HUES48 (cell line): ENCODE results near the gene DGKH.

ENCODE experiments used
- H3K27ac ChIP-seq: one replicate; pipeline ENCODE4 v1.7.0; 2013; ENCODE audit warnings: low read depth, low read length, inconsistent platforms
- H3K27me3 ChIP-seq: 2 replicates; pipeline ENCODE4 v1.6.1; 2013; ENCODE audit warnings: mild to moderate bottlenecking, low read length; ENCODE audit not compliant: control insufficient read depth, insufficient read depth
- H3K36me3 ChIP-seq: 2 replicates; pipeline ENCODE4 v1.6.1; 2013; ENCODE audit warnings: low read length; ENCODE audit not compliant: control insufficient read depth, insufficient read depth
- H3K4me1 ChIP-seq: 2 replicates; pipeline ENCODE4 v1.6.1; 2013; ENCODE audit warnings: mild to moderate bottlenecking, low read length; ENCODE audit not compliant: control insufficient read depth, insufficient read depth
- H3K4me3 ChIP-seq: 2 replicates; pipeline ENCODE4 v1.5.1; 2013; ENCODE audit warnings: mild to moderate bottlenecking, low read depth, low read length
- H3K9ac ChIP-seq: 2 replicates; pipeline ENCODE4 v1.6.1; 2013; ENCODE audit warnings: mild to moderate bottlenecking, low read depth, low read length, moderate library complexity
- H3K9me3 ChIP-seq: 2 replicates; pipeline ENCODE4 v1.6.1; 2013; ENCODE audit warnings: low read length; ENCODE audit not compliant: control insufficient read depth, insufficient read depth

DGKH gene

DNA sequence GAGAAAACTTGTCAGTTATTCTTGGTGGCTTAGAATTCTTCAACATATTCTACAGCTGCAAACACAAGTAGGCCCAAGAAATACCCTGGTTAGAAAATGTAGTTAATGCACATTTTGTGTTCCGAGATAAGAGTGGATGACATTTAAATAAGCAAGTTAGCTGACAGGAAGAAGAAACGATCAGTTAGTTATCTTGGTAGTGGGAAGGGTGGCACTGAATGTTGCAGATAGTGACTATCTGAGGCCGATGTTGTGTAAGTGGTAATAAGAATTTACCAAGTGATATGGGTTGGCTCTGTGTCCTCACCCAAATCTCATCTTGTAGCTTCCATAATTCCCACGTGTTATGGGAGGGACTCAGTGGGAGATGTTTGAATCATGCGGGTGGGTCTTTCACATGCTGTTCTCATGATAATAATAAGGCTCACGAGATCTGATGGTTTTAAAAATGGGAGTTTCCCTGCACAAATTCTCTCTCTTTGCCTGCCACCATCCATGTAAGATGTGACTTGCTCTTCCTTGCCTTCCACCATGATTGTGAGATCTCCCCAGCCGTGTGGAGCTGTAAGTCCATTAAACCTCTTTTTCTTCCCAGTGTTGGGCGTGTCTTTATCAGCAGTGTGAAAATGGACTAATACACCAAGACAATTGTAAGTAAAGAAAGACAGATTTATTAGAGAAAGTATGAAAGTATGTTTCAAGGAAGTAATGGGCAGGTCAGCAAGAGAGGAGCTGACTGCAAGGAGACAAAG, 212.6 kb downstream of the DGKH start:
- H3K9me3 ChIP-seq: no peaks in the 10 kb centered on the region
- H3K9ac ChIP-seq: no peak overlapping the region
- peaks cover 7% of the 10 kb centered on the region; the same call in 1 of the 2 replicates for H3K4me1 ChIP-seq
- H3K27me3 ChIP-seq: no peaks in the 10 kb centered on the region
- H3K4me3 ChIP-seq: no peak overlapping the region
- H3K36me3 ChIP-seq: no peaks in the 10 kb centered on the region
- no peak overlapping the region for H3K27ac ChIP-seq

DNA sequence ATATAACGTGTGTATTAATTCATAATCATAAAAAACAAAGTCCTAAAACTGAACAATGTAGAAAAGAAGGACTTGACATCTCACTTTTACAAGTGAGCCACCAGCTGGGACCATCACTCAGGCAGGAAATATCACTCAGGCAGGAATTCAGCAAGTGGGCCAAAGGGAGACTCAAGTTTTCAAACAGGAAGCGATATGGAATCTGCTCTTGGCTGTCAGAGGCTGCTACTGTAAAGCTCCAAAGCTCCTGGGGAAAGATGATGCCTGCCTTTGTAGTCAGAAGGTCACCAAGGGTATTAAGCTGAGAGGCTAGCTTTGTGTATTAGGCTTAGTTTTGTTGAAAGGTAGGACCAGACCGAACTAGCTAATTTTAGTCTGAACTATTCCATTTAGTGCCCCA, 218.0 kb downstream of the DGKH start:
- H3K9me3 ChIP-seq: peaks cover 9% of the 10 kb centered on the region; the same call in 1 of the 2 replicates
- no peak overlapping the region for H3K27ac ChIP-seq
- H3K4me1 ChIP-seq: no peaks in the 10 kb centered on the region
- H3K27me3 ChIP-seq: no peaks in the 10 kb centered on the region
- no peak overlapping the region for H3K9ac ChIP-seq
- no peaks in the 10 kb centered on the region for H3K36me3 ChIP-seq
- no peak overlapping the region for H3K4me3 ChIP-seq

GRCh38 chr13:42270160-42270856, 221.9 kb downstream of the DGKH start:
- Histone ChIP-seq H3K27me3 (no peaks in the 10 kb centered on the region), H3K27ac (no peak overlapping the region), H3K36me3 (no peaks in the 10 kb centered on the region), H3K4me1 (peaks cover 14% of the 10 kb centered on the region), H3K4me3 (peak overlapping the region; percentile 79; the same call in 1 of the 2 replicates), H3K9ac (no peak overlapping the region), H3K9me3 (peaks cover 9% of the 10 kb centered on the region; the same call in 1 of the 2 replicates)

GRCh38 chr13:42270857-42271215, 222.4 kb downstream of the DGKH start:
- H3K27me3 ChIP-seq: no peaks in the 10 kb centered on the region
- peak overlapping the region; percentile 82 for H3K27ac ChIP-seq
- peaks cover 9% of the 10 kb centered on the region; the same call in 1 of the 2 replicates for H3K9me3 ChIP-seq
- no peak overlapping the region for H3K9ac ChIP-seq
- peak overlapping the region; percentile 79 for H3K4me3 ChIP-seq
- no peaks in the 10 kb centered on the region for H3K36me3 ChIP-seq
- H3K4me1 ChIP-seq: peaks cover 14% of the 10 kb centered on the region

- Histone ChIP-seq H3K9me3 (peaks cover 9% of the 10 kb centered on the region; the same call in 1 of the 2 replicates), H3K36me3 (no peaks in the 10 kb centered on the region), H3K27ac (peak overlapping the region; percentile 82)
These were observed 223.1 kb downstream of the DGKH start for GRCh38 chr13:42271337-42272114.

GRCh38 chr13:42272115-42272803, 223.8 kb downstream of the DGKH start, which contains the start of gene AKAP11:
Gene AKAP11, plus strand, starts transcription at chr13:42272152. Its CDS starts 14,197 bp downstream, at chr13:42286349.
- no peaks in the 10 kb centered on the region for H3K27me3 ChIP-seq
- peak within 1 kb of the TSS; percentile 59 for H3K9ac ChIP-seq
- H3K4me1 ChIP-seq: peaks cover 25% of the 10 kb centered on the region
- peak within 1 kb of the TSS; percentile 79 for H3K4me3 ChIP-seq
- H3K36me3 ChIP-seq: no peaks in the 10 kb centered on the region
- peaks cover 9% of the 10 kb centered on the region; the same call in 1 of the 2 replicates for H3K9me3 ChIP-seq
- peak within 1 kb of the TSS; percentile 82 for H3K27ac ChIP-seq

More at GRCh38 chr13:42271337-42272114, 223.1 kb downstream of the DGKH start:
- Histone ChIP-seq H3K4me1 (peaks cover 18% of the 10 kb centered on the region), H3K9ac (peak overlapping the region; percentile 59), H3K4me3 (peak overlapping the region; percentile 79), H3K27me3 (no peaks in the 10 kb centered on the region)

GRCh38 chr13:42272804-42273175, 224.3 kb downstream of the DGKH start:
- peaks cover 31% of the 10 kb centered on the region for H3K4me1 ChIP-seq
- H3K36me3 ChIP-seq: no peaks in the 10 kb centered on the region
- H3K9me3 ChIP-seq: peaks cover 9% of the 10 kb centered on the region; the same call in 1 of the 2 replicates
- H3K27me3 ChIP-seq: no peaks in the 10 kb centered on the region
- H3K9ac ChIP-seq: peak overlapping the region; percentile 59
- H3K27ac ChIP-seq: peak overlapping the region; percentile 41
- H3K4me3 ChIP-seq: peak overlapping the region; percentile 79

GRCh38 chr13:42274386-42275097, 226.1 kb downstream of the DGKH start:
- no peak overlapping the region for H3K9ac ChIP-seq
- H3K9me3 ChIP-seq: peaks cover 9% of the 10 kb centered on the region; the same call in 1 of the 2 replicates
- peaks cover 33% of the 10 kb centered on the region for H3K4me1 ChIP-seq

DNA sequence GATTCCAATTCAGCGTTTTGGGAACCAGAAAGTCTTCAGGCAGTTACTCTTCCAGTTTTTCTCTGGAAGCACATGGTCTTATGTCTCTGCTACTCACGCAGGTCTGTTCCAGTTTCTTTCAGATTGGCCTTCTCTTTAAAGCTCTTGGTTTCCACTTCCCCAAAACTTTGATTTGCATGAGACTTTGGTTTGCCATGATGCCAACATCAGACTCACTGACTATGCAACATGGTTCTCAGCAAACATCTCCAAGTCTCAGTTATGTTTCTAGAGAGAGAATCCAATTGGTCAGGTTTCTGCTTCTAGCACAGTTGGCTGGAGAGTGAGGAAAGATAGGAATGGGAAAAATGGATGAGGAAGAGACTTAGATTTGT, 226.6 kb downstream of the DGKH start:
- H3K9ac ChIP-seq: no peak overlapping the region
- H3K9me3 ChIP-seq: peaks cover 9% of the 10 kb centered on the region; the same call in 1 of the 2 replicates
- H3K4me1 ChIP-seq: peaks cover 33% of the 10 kb centered on the region
- H3K4me3 ChIP-seq: no peak overlapping the region
- no peak overlapping the region for H3K27ac ChIP-seq
- H3K27me3 ChIP-seq: no peaks in the 10 kb centered on the region
- H3K36me3 ChIP-seq: no peaks in the 10 kb centered on the region

More at GRCh38 chr13:42274386-42275097, 226.1 kb downstream of the DGKH start:
- no peak overlapping the region for H3K4me3 ChIP-seq
- no peak overlapping the region for H3K27ac ChIP-seq
- no peaks in the 10 kb centered on the region for H3K27me3 ChIP-seq
- no peaks in the 10 kb centered on the region for H3K36me3 ChIP-seq

DNA sequence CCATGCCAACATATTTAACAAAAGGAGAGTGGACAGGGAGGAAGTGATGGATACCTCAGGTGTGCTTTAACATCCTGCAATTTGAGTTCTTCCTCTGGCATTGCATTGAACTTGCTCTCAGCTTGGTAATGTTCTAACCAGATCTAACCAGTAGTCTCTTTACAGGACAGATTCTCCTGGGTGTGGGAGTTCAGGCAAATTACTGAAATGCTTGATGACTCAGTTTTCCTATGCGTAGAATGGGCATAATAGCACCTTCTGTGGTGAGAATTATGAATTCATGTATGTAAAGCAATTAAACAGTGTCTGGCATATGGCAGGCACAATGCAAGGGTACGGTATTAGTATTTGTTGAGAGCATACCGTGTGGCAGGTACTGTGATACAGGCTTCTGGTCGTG, 227.1 kb downstream of the DGKH start:
- H3K4me1 ChIP-seq: peaks cover 35% of the 10 kb centered on the region
- no peak overlapping the region for H3K27ac ChIP-seq
- H3K9me3 ChIP-seq: peaks cover 4% of the 10 kb centered on the region; the same call in 1 of the 2 replicates
- no peaks in the 10 kb centered on the region for H3K36me3 ChIP-seq
- H3K27me3 ChIP-seq: no peaks in the 10 kb centered on the region
- no peak overlapping the region for H3K9ac ChIP-seq
- H3K4me3 ChIP-seq: no peak overlapping the region
